ENCODE measurements around the gene RNF14. TPM values are rescaled to one million over a fixed set of nuclear protein-coding genes. Genes with fewer than 3 reads are reported as not detected.

The RNF14 gene
- total and polyA plus RNA-seq, 12 donors: 21.6 to 185 (median 83.6) TPM

DNA sequence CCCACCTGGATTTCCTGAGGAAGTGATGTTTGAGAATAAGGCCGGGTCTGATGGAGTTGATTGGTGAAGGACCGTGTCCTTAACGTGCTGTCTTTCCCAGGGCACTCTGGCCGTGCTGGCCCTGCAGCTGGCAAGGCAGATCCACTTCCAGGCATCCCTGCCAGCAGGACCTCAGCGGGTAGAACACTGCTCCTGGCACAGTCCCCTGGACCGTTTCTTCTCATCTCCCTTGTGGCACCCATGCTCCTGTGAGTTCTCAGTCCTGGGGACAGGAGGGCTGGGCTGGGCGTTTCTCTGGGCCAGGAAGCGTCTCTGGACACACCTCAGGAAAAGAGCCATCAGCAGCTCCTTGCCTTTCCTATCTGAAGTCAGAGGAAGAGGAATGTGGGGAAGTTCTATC lies 40.9 kb upstream of the RNF14 start:
- no peak overlapping the region for H3K27ac ChIP-seq
- WGBS, 4 donors: 75 to 81% (median 78%) methylated on average over 8 of the region's 8 CpGs
- peaks cover 5 to 26% of the 10 kb centered on the region in 2 donors for H3K4me1 ChIP-seq (replicated peaks in 1 of 2)
- no peaks in the 10 kb centered on the region for H3K9me3 ChIP-seq (replicated peaks in 1 of 3)
- no peak overlapping the region for H3K4me3 ChIP-seq
- no peak for DNase-seq
- peaks cover 0 to 78% of the 10 kb centered on the region in 2 donors for H3K36me3 ChIP-seq (replicated peaks in 1 of 2)
- intact Hi-C loops (cut with DNase I): no loop called here
- no peak for TF ChIP-seq POLR2A (IDR thresholded peaks at IDR 0.05)
- TF ChIP-seq, protein P1, sequence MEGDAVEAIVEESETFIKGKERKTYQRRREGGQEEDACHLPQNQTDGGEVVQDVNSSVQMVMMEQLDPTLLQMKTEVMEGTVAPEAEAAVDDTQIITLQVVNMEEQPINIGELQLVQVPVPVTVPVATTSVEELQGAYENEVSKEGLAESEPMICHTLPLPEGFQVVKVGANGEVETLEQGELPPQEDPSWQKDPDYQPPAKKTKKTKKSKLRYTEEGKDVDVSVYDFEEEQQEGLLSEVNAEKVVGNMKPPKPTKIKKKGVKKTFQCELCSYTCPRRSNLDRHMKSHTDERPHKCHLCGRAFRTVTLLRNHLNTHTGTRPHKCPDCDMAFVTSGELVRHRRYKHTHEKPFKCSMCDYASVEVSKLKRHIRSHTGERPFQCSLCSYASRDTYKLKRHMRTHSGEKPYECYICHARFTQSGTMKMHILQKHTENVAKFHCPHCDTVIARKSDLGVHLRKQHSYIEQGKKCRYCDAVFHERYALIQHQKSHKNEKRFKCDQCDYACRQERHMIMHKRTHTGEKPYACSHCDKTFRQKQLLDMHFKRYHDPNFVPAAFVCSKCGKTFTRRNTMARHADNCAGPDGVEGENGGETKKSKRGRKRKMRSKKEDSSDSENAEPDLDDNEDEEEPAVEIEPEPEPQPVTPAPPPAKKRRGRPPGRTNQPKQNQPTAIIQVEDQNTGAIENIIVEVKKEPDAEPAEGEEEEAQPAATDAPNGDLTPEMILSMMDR (IDR thresholded peaks at IDR 0.05): no peak
- no peaks in the 10 kb centered on the region for H3K27me3 ChIP-seq

DNA sequence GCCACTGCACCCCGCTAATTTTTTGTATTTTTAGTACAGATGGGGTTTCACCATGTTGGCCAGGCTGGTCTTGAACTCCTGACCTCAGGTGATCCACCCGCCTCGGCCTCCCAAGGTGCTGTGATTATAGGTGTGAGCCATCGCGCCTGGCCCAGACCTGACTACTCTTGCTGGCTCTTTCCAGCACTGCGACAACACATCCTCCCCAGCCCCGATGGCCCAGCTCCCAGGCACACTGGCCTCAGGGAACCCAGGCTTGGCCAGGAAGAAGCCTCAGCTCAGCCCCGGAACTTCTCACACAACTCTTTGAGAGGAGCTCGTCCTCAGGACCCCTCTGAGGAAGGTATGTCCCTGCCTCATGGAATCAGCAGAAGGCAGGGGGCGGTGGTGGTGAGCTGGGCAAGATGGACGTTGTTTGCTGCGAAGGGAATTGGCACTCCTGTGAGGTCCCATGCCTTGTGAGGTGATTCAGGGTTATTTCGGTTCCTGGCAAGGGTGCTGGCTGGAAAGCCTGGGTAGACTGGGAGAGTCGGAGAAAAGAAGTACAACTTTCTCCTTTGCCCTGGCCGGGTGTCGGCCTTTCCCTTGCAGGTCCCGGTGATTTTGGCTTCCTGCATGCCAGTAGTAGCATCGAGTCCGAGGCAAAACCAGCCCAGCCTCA lies 39.4 kb upstream of the RNF14 start:
- Histone ChIP-seq H3K27ac (no peak overlapping the region), H3K4me3 (no peak overlapping the region), H3K27me3 (no peaks in the 10 kb centered on the region), H3K4me1 (replicated peaks in 1 of 2) (peaks cover 2 to 22% of the 10 kb centered on the region in 2 donors), H3K9me3 (replicated peaks in 1 of 3) (no peaks in the 10 kb centered on the region), H3K36me3 (replicated peaks in 1 of 2) (peaks cover 0 to 93% of the 10 kb centered on the region in 2 donors)
- TF ChIP-seq, protein P1 (IDR thresholded peaks at IDR 0.05): no peak
- no peak for TF ChIP-seq POLR2A (IDR thresholded peaks at IDR 0.05)
- no peak for DNase-seq
- 92 to 96% (median 94%) methylated on average over 11 to 19 of the region's 19 CpGs for WGBS, 4 donors
- intact Hi-C loops (cut with DNase I): no loop called here

DNA sequence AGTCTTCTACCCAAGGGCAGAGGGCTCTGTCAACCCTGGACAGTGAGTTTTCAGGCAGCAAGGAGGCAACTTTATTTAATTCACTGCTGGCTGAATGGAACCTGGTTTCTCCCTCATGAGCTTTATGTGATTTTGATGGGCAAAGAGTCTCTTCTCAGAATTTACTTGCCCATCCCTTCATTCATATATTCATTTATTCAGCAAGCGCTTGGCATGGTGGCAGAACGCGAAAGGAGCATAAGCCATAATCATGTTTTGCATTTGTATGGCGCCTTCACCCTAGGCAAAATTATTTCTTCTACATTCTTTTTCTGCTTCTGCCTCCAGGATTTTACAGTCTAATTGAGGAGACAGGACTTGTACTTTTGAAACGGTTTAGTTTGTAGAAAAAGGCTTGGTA lies 37.2 kb upstream of the RNF14 start:
- TF ChIP-seq, protein P1 (IDR thresholded peaks at IDR 0.05): no peak
- TF ChIP-seq POLR2A (IDR thresholded peaks at IDR 0.05): no peak
- intact Hi-C loops (cut with DNase I): no loop called here
- Histone ChIP-seq H3K4me1 (replicated peaks in 1 of 2) (peaks cover 0 to 7% of the 10 kb centered on the region in 2 donors), H3K27ac (no peak overlapping the region), H3K36me3 (replicated peaks in 1 of 2) (peaks cover 0 to 97% of the 10 kb centered on the region in 2 donors), H3K4me3 (no peak overlapping the region), H3K27me3 (no peaks in the 10 kb centered on the region), H3K9me3 (replicated peaks in 1 of 3) (no peaks in the 10 kb centered on the region)
- DNase-seq: no peak
- WGBS, 4 donors: 95 to 97% (median 96%) methylated on average over 5 of the region's 5 CpGs

DNA sequence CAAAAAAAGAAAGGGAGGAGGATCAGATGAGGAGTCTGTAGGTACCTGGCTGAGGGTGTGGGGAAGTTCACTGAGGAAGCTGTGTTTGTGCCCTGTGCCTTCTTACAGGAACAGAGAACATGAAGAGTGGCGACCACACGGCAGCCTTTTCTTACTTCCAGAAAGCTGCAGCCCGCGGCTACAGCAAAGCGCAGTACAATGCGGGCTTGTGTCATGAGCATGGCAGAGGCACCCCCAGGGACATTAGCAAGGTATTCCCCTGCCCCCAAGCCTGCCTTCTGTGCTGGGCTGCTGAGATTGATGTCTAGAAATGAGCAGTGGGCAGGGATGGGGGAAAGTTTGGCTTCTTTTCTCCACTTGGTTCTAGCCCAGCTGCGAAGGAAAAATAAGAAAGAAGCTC lies 35.8 kb upstream of the RNF14 start:
- peaks cover 0 to 3% of the 10 kb centered on the region in 2 donors for H3K4me1 ChIP-seq (replicated peaks in 1 of 2)
- 75 to 96% (median 83%) methylated on average over 7 of the region's 7 CpGs for WGBS, 4 donors
- H3K36me3 ChIP-seq (replicated peaks in 1 of 2): peaks cover 0 to 95% of the 10 kb centered on the region in 2 donors
- DNase-seq: no peak
- no peaks in the 10 kb centered on the region for H3K27me3 ChIP-seq
- no peak for TF ChIP-seq POLR2A (IDR thresholded peaks at IDR 0.05)
- TF ChIP-seq, protein P1 (IDR thresholded peaks at IDR 0.05): no peak
- H3K27ac ChIP-seq: no peak overlapping the region
- no peaks in the 10 kb centered on the region for H3K9me3 ChIP-seq (replicated peaks in 1 of 3)
- H3K4me3 ChIP-seq: no peak overlapping the region
- intact Hi-C loops (cut with DNase I): no loop called here
